IPS-NIHi7 (cell line): Measurements from ENCODE around the gene SLC8A3.

Experiments used
- DNase-seq: peaks from one replicate; pipeline ENCODE4 v3.0.0; 2012; ENCODE audit warnings: mixed read lengths; ENCODE audit errors: extremely low spot score

The SLC8A3 gene

DNA sequence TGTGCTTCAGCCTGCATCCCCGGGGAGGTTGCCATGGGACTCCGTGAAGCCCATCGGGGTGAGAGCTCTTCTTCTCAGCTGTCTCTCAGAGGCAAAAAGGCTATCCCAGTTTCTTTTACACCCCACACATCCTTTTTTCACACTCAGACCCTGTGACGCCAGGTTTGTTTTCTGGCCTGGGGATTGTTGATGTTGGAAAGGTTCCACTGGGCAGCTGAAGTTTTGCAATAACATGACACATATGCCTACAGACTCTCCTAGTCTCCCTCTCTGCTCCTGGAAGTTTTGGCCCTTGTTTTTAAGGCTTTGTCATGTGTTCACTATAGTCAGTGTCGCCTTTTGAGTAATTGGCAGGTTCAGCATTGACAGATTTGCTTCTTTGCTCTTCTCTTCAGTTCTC lies 190.9 kb downstream of the SLC8A3 start:
- no peak for DNase-seq

DNA sequence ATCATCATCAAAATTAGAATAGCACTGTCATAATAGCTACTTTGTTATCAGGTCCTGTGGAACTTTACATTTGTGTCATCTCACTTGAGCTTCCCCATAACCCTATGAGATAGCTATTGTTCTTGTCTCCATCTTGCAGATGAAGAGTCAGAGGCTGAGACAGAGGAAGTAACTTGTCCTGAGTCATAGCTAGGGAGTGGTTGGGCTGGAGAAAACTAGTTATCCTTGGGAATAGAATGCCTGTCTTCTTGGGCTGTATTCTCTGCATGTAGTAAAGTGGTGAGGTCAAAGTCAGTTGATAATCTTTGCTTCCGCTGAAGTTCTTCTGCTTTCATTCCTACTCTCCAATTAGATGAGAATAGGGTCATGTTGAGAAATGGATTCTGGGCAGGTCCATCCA lies 192.5 kb downstream of the SLC8A3 start:
- DNase-seq, result no peak
